MM.1S (cell line): ENCODE results near the gene PHLDB2.

Experiments used
- EZH2 ChIP-seq: fragments of 300-600 bp; sonication (generic); optimal IDR thresholded peaks from 2 replicates; pipeline ENCODE3; 2017; ENCODE audit warnings: low read depth, mild to moderate bottlenecking, antibody characterized with exemption, low read length, mixed read lengths
- TF ChIP-seq, protein P1 (sequence below): fragments of 300-600 bp; sonication (generic); IDR thresholded peaks from 2 replicates; pipeline ENCODE4 v1.5.1; 2016; ENCODE audit warnings: antibody characterized with exemption, low read length, mixed read lengths

DNA sequence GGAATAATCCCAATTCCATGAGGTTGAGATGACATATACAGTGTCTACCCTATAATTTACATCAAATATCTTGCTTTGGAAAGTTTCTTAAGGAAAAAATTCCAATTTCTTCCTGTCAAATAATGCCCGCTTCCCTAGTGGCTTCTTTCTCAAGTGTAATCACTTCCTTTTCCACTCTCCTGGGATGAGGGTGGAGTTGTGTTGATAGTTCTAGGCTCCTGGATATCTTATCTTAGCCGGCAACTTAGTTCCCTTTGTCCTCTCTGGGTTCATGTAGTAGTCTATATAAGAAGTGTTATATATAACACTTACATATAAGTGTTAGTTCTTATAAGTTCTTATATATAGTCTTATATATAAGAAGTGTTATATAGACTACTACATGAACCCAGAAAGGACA lies 150.6 kb downstream of the PHLDB2 start:
- TF ChIP-seq, protein P1, sequence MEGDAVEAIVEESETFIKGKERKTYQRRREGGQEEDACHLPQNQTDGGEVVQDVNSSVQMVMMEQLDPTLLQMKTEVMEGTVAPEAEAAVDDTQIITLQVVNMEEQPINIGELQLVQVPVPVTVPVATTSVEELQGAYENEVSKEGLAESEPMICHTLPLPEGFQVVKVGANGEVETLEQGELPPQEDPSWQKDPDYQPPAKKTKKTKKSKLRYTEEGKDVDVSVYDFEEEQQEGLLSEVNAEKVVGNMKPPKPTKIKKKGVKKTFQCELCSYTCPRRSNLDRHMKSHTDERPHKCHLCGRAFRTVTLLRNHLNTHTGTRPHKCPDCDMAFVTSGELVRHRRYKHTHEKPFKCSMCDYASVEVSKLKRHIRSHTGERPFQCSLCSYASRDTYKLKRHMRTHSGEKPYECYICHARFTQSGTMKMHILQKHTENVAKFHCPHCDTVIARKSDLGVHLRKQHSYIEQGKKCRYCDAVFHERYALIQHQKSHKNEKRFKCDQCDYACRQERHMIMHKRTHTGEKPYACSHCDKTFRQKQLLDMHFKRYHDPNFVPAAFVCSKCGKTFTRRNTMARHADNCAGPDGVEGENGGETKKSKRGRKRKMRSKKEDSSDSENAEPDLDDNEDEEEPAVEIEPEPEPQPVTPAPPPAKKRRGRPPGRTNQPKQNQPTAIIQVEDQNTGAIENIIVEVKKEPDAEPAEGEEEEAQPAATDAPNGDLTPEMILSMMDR = no peak
- no peak for TF ChIP-seq EZH2
